RWPE2 (cell line): ENCODE measurements around the gene NFXL1.
"Not testable (repeated sequence)": the region's sequence is repeated elsewhere in the genome, so short reads cannot be mapped to it uniquely, and the experiment has no call there.

Experiments
- ATAC-seq: fragments of 200-7000 bp; cut with Tn5 transposase; 3 replicates; pipeline ENCODE4 v1.9.1; 2021; ENCODE audit warnings: low read depth
- DNase-seq: peaks from one replicate; pipeline ENCODE4 v3.0.0-alpha.2; 2020; ENCODE audit warnings: low spot score
- H3K27ac ChIP-seq: fragments of 450-650 bp; 2 replicates; pipeline ENCODE4 v1.5.1; 2017; ENCODE audit warnings: mild to moderate bottlenecking; ENCODE audit not compliant: poor library complexity, severe bottlenecking
- H3K27me3 ChIP-seq: fragments of 250-450 bp; sonication (Bioruptor Pico); 2 replicates; pipeline ENCODE4 v1.5.1; 2021; ENCODE audit warnings: mild to moderate bottlenecking, moderate library complexity; ENCODE audit not compliant: insufficient read depth, poor library complexity, severe bottlenecking
- H3K36me3 ChIP-seq: fragments of 250-450 bp; sonication (Bioruptor Pico); 2 replicates; pipeline ENCODE4 v1.5.1; 2020; ENCODE audit warnings: low read depth, mild to moderate bottlenecking, moderate library complexity
- H3K4me1 ChIP-seq: fragments of 250-450 bp; sonication (Bioruptor Pico); 2 replicates; pipeline ENCODE4 v1.5.1; 2021; ENCODE audit warnings: mild to moderate bottlenecking, moderate library complexity; ENCODE audit not compliant: insufficient read depth, poor library complexity, severe bottlenecking
- H3K4me3 ChIP-seq: fragments of 250-450 bp; sonication (Bioruptor Pico); 2 replicates; pipeline ENCODE4 v1.5.1; 2021; ENCODE audit warnings: mild to moderate bottlenecking, moderate library complexity; ENCODE audit not compliant: severe bottlenecking
- H3K9me3 ChIP-seq: fragments of 250-450 bp; sonication (Bioruptor Pico); 2 replicates; pipeline ENCODE4 v1.5.1; 2021; ENCODE audit warnings: mild to moderate bottlenecking, moderate library complexity; ENCODE audit not compliant: severe bottlenecking
- CTCF ChIP-seq: fragments of 450-650 bp; IDR thresholded peaks from one replicate; pipeline ENCODE4 v1.5.1; 2017; ENCODE audit warnings: mild to moderate bottlenecking, moderate library complexity; ENCODE audit not compliant: poor library complexity, severe bottlenecking

NFXL1 gene

GRCh38 chr4:47930971-47931804 is 16.8 kb upstream of the NFXL1 start:
- ATAC-seq (peak; percentile 48), DNase-seq (no peak)
- H3K4me1 ChIP-seq: peaks cover 8% of the 10 kb centered on the region
- H3K4me3 ChIP-seq: no peak overlapping the region
- H3K36me3 ChIP-seq: no peaks in the 10 kb centered on the region
- no peaks in the 10 kb centered on the region for H3K9me3 ChIP-seq
- TF ChIP-seq CTCF: no peak
- no peaks in the 10 kb centered on the region for H3K27me3 ChIP-seq
- no peak overlapping the region for H3K27ac ChIP-seq

- peaks cover 8% of the 10 kb centered on the region for H3K4me1 ChIP-seq
- DNase-seq (no peak), ATAC-seq (no peak)
- H3K4me3 ChIP-seq: no peak overlapping the region
- no peak for TF ChIP-seq CTCF
- H3K36me3 ChIP-seq: no peaks in the 10 kb centered on the region
- no peak overlapping the region for H3K27ac ChIP-seq
- no peaks in the 10 kb centered on the region for H3K9me3 ChIP-seq
- no peaks in the 10 kb centered on the region for H3K27me3 ChIP-seq
Observed at GRCh38 chr4:47929682-47930201, 15.4 kb upstream of the NFXL1 start.

DNA sequence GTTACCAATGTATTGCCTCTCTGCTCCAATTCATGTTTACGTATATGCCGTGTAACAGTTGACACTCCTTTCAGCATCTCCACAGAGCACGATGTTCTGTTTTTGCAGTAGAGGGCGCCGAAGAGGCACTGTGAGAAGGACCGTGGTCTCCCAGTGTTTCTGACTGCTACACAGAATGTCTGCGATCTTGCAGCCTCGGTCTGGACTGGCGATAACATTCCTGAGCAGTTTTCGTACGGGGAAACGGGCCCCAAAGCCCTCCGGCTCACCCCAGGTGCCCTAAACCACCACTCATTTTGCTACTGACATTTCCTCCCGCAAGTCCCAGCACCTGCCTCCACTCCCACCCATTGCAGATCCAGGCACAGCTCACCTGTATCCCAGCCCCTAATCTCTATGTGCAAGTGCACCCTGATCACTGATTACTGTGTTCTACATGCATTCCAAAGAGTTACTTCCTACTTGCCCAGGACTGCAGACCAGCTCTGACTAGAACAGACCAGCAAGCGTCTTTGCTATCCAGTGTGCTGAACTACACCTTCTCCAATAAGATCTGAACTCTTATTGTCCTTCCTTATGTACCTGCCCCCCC is 12.4 kb upstream of the NFXL1 start:
- Histone ChIP-seq H3K27ac (no peak overlapping the region), H3K4me1 (peaks cover 8% of the 10 kb centered on the region), H3K4me3 (no peak overlapping the region), H3K36me3 (no peaks in the 10 kb centered on the region), H3K9me3 (no peaks in the 10 kb centered on the region), H3K27me3 (no peaks in the 10 kb centered on the region)
- peak; percentile 57 for TF ChIP-seq CTCF
- DNase-seq: no peak
- peak; percentile 77 for ATAC-seq

- H3K4me1 ChIP-seq, H3K36me3 ChIP-seq, H3K27ac ChIP-seq, H3K9me3 ChIP-seq, H3K27me3 ChIP-seq, ATAC-seq, H3K4me3 ChIP-seq, DNase-seq: not testable (repeated sequence)
Observed at GRCh38 chr4:47923261-47923608, 8.9 kb upstream of the NFXL1 start.

- not testable (repeated sequence) for H3K4me3 ChIP-seq, H3K27ac ChIP-seq, H3K4me1 ChIP-seq, H3K27me3 ChIP-seq, ATAC-seq, H3K36me3 ChIP-seq, DNase-seq, H3K9me3 ChIP-seq
Observed at GRCh38 chr4:47922436-47923260, 8.3 kb upstream of the NFXL1 start.

DNA sequence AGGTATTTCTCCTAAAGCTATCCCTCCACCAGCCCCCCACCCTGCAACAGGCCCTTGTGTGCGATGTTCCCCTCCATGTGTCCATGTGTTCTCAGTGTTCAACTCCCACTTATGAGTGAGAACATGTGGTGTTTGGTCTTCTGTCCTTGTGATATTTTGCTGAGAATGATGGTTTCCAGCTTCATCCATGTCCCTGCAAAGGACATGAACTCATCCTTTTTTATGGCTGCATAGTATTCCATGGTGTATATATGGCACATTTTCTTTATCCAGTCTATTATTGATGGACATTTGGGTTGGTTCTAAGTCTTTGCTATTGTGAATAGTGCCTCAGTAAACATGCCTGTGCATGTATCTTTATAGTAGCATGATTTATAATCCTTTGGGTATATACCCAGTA is 2.8 kb upstream of the NFXL1 start:
- not testable (repeated sequence) for H3K36me3 ChIP-seq, H3K4me1 ChIP-seq, H3K27ac ChIP-seq, H3K27me3 ChIP-seq, ATAC-seq, DNase-seq, H3K9me3 ChIP-seq, H3K4me3 ChIP-seq
